A673 (cell line): Measurements from ENCODE around the gene METTL9. TPM values are rescaled to one million over a fixed set of nuclear protein-coding genes. Genes with fewer than 3 reads are reported as not detected.

ENCODE experiments used
- BruUV-seq: library from RNA; stranded (reverse); fragments of 400-500 nt; replicated peaks from 2 replicates; lab custom pipeline; 2021; lab: Mats Ljungman, UMichigan
- CTCF ChIA-PET: fragments of 300-600 bp; sonication (Branson Sonifier 250); formaldehyde crosslinking; loops from one replicate; lab custom pipeline; 2022; ENCODE audit warnings: antibody characterized with exemption; lab: Charles Lee
- POLR2A ChIA-PET: fragments of 300-600 bp; sonication (Branson Sonifier 250); formaldehyde crosslinking; loops from one replicate; lab custom pipeline; 2022; ENCODE audit warnings: antibody characterized with exemption; ENCODE audit not compliant: low non-redundant PET; lab: Charles Lee
- DNase-seq: peaks from one replicate; pipeline ENCODE4 v3.0.0-alpha.2; 2015; ENCODE audit warnings: low spot score
- H3K27ac ChIP-seq: fragments of 200-600 bp; sonication (generic); 2 replicates; pipeline ENCODE4 v1.5.1; 2016; ENCODE audit warnings: mixed run types, low read depth, mild to moderate bottlenecking, mixed read lengths, antibody characterized with exemption, low read length; ENCODE audit not compliant: poor library complexity, severe bottlenecking
- H3K27me3 ChIP-seq: fragments of 200-600 bp; sonication (generic); replicated peaks from 2 replicates; pipeline ENCODE4 v1.6.1; 2017; ENCODE audit warnings: mixed run types, low read depth, mild to moderate bottlenecking, mixed read lengths, antibody characterized with exemption, low read length; ENCODE audit not compliant: insufficient read depth, poor library complexity
- H3K36me3 ChIP-seq: fragments of 200-600 bp; sonication (generic); 2 replicates; pipeline ENCODE4 v1.6.1; 2016; ENCODE audit warnings: mixed run types, mild to moderate bottlenecking, mixed read lengths, antibody characterized with exemption, low read length; ENCODE audit not compliant: insufficient read depth, poor library complexity, severe bottlenecking
- H3K4me1 ChIP-seq: fragments of 200-600 bp; sonication (generic); 2 replicates; pipeline ENCODE4 v1.6.1; 2017; ENCODE audit warnings: mixed run types, mild to moderate bottlenecking, mixed read lengths, antibody characterized with exemption, low read length; ENCODE audit not compliant: insufficient read depth, poor library complexity, severe bottlenecking
- H3K4me3 ChIP-seq: fragments of 200-600 bp; sonication (generic); 2 replicates; pipeline ENCODE4 v1.5.1; 2016; ENCODE audit warnings: low read depth, mixed run types, mild to moderate bottlenecking, mixed read lengths, low read length; ENCODE audit not compliant: poor library complexity, severe bottlenecking
- H3K9me3 ChIP-seq: fragments of 200-600 bp; sonication (generic); 2 replicates; pipeline ENCODE4 v1.6.1; 2016; ENCODE audit warnings: mixed run types, low read depth, mild to moderate bottlenecking, mixed read lengths, antibody characterized with exemption, low read length; ENCODE audit not compliant: poor library complexity, severe bottlenecking
- EZH2 ChIP-seq: fragments of 200-600 bp; sonication (generic); IDR thresholded peaks from 2 replicates; pipeline ENCODE4 v1.6.1; 2017; ENCODE audit warnings: borderline replicate concordance, low read depth, mild to moderate bottlenecking, mixed read lengths, antibody characterized with exemption, low read length; ENCODE audit not compliant: poor library complexity, severe bottlenecking
- intact Hi-C: fragments of 100-400 bp; cut with micrococcal nuclease; formaldehyde crosslinking; loops from one replicate; pipeline ENCODE4 v1.10.0; 2022; ENCODE audit not compliant: unreplicated experiment
- total RNA-seq: library from RNA; stranded (reverse); gene quantifications from 2 replicates; pipeline ENCODE4 v1.2.3, GENCODE V29; 2021
- TF ChIP-seq, protein P1 (sequence below): fragments of 300-800, 200-600 bp; sonication (generic); conservative IDR thresholded peaks from 2 replicates; pipeline ENCODE4 v1.5.1; 2017; ENCODE audit warnings: low read depth, mild to moderate bottlenecking, antibody characterized with exemption, low read length, moderate library complexity, mixed read lengths

METTL9 gene
- total RNA-seq, 1 experiment from 2014 or later: 151 TPM

DNA sequence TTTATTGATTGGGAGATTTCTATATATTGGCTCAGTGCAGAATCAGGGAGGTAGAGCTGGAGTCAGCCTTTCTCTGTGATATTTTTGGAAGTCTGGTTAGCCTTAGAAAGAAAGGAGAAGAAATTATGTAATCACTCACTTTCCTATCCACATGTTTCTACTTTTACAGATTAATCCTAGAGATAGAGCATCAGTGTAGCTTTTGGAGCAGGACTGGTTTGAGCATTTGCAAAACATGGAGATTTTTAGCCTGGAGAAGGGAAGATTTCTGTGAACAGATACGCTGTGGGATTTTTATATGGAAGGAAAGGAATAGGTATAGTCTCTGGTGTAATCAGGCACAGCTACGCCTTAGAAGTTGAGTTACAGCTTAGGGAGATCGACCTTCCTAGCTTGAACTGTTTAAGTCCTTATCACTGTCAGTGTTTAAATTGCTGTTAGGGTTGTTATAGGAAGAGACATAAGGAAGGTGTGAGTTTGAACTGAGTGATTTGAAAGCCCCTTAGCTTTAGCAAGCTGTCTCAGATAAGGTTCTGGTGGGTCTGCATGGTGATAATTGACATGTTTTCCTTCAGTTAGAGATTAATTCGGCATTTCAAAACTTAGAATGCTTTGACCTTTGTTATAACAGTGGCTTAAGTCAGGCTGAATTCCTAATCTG lies 20.5 kb downstream of the METTL9 start:
- no peaks in the 10 kb centered on the region for H3K9me3 ChIP-seq
- no TSS peak for BruUV-seq
- peaks cover 7% of the 10 kb centered on the region for H3K36me3 ChIP-seq
- no peak for TF ChIP-seq EZH2
- TF ChIP-seq, protein P1, sequence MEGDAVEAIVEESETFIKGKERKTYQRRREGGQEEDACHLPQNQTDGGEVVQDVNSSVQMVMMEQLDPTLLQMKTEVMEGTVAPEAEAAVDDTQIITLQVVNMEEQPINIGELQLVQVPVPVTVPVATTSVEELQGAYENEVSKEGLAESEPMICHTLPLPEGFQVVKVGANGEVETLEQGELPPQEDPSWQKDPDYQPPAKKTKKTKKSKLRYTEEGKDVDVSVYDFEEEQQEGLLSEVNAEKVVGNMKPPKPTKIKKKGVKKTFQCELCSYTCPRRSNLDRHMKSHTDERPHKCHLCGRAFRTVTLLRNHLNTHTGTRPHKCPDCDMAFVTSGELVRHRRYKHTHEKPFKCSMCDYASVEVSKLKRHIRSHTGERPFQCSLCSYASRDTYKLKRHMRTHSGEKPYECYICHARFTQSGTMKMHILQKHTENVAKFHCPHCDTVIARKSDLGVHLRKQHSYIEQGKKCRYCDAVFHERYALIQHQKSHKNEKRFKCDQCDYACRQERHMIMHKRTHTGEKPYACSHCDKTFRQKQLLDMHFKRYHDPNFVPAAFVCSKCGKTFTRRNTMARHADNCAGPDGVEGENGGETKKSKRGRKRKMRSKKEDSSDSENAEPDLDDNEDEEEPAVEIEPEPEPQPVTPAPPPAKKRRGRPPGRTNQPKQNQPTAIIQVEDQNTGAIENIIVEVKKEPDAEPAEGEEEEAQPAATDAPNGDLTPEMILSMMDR: no peak
- intact Hi-C loops: no loop called here
- H3K4me1 ChIP-seq: peaks cover 28% of the 10 kb centered on the region
- H3K27ac ChIP-seq: no peak overlapping the region
- no peak for DNase-seq
- POLR2A ChIA-PET: no interaction called here
- no peak overlapping the region for H3K4me3 ChIP-seq
- H3K27me3 ChIP-seq: no peaks in the 10 kb centered on the region
- CTCF ChIA-PET: no interaction called here

DNA sequence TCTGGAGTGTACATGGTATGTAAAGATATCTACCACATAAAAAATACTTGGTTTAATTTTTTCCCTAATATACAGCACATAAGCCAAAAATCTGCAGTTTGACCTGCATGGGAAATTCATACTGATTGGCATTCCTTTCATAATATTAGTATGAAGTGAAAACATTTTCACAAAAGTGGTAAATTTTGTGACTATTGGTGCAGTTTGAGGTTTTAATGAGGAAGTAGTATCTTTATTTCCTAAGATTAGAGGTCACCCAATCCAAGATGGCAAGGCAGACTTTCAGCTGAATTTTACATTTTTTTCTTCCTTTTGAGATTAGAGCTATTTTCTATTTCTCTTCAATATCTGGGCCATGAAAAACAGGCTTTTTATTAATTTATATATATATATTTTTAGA lies 21.2 kb downstream of the METTL9 start:
- H3K9me3 ChIP-seq: no peaks in the 10 kb centered on the region
- no peaks in the 10 kb centered on the region for H3K27me3 ChIP-seq
- DNase-seq: no peak
- ChIA-PET CTCF (no interaction called here), POLR2A (no interaction called here)
- no peak overlapping the region for H3K27ac ChIP-seq
- intact Hi-C loops: no loop called here
- TF ChIP-seq, protein P1: no peak
- peaks cover 23% of the 10 kb centered on the region for H3K4me1 ChIP-seq
- H3K36me3 ChIP-seq: peaks cover 9% of the 10 kb centered on the region
- no peak overlapping the region for H3K4me3 ChIP-seq
- no TSS peak for BruUV-seq

DNA sequence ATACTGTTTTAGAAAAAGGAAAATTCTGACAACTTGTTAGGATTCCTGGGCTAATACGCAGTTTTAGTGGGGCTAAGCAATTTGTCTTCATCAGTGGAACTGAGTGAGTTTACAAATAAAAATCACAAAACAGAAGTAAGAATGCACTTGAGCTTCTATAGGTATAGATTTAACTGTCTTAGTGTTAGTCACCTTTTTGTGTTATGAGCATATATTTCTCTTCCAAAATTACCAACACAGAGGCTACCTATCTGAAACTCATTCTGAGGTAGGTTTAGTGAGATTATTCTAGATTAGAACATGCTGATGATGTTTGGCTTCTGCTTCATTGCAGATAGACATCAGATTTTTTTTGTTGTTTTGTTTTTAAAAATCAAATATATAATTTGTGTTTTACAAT lies 23.2 kb downstream of the METTL9 start:
- H3K27me3 ChIP-seq: no peaks in the 10 kb centered on the region
- POLR2A ChIA-PET: no interaction called here
- no peak overlapping the region for H3K27ac ChIP-seq

More for the DNA sequence above, 23.2 kb downstream of the METTL9 start:
- no peaks in the 10 kb centered on the region for H3K9me3 ChIP-seq
- H3K4me1 ChIP-seq: peaks cover 34% of the 10 kb centered on the region
- DNase-seq: no peak
- H3K4me3 ChIP-seq: no peak overlapping the region
- H3K36me3 ChIP-seq: peaks cover 14% of the 10 kb centered on the region
- no TSS peak for BruUV-seq
- CTCF ChIA-PET: interaction anchor here (0.6 kb wide), 1 partner anchor 377 kb away, joined by 6 read pairs; no protein-coding TSS in a partner anchor
- intact Hi-C loops: no loop called here
- no peak for TF ChIP-seq EZH2
- TF ChIP-seq, protein P1: no peak
